Chondrocyte (in vitro differentiated cells): ENCODE measurements around the gene SCAMP5. TPM values are rescaled to one million over a fixed set of nuclear protein-coding genes. Genes with fewer than 3 reads are reported as not detected.
A peak's percentile ranks its signal among the peaks of the same experiment; 100 is the strongest.

ENCODE experiments used
- DNase-seq: peaks from one replicate; pipeline ENCODE4 v3.0.0; 2021; ENCODE audit warnings: mixed read lengths, low spot score
- H3K27ac Mint-ChIP-seq: one replicate; pipeline ENCODE4 v1.8.0; 2021; ENCODE audit warnings: mild to moderate bottlenecking, moderate library complexity, mixed read lengths; ENCODE audit not compliant: unreplicated experiment
- H3K27me3 Mint-ChIP-seq: 2 replicates; pipeline ENCODE4 v1.8.0; 2021; ENCODE audit warnings: low read depth, mixed read lengths
- H3K36me3 Mint-ChIP-seq: 2 replicates; pipeline ENCODE4 v1.8.0; 2021; ENCODE audit warnings: low read depth, mixed read lengths
- H3K4me1 Mint-ChIP-seq: 2 replicates; pipeline ENCODE4 v1.8.0; 2021; ENCODE audit warnings: low read depth, mild to moderate bottlenecking, mixed read lengths
- H3K4me3 Mint-ChIP-seq: one replicate; pipeline ENCODE4 v1.8.0; 2021; ENCODE audit warnings: mild to moderate bottlenecking, moderate library complexity, mixed read lengths; ENCODE audit not compliant: unreplicated experiment
- H3K9me3 Mint-ChIP-seq: 2 replicates; pipeline ENCODE4 v1.8.0; 2021; ENCODE audit warnings: low read depth, mixed read lengths
- CTCF ChIP-seq: fragments of 200-600 bp; sonication (generic); IDR thresholded peaks from 2 replicates; pipeline ENCODE4 v1.5.0; 2021; ENCODE audit warnings: antibody characterized with exemption, mild to moderate bottlenecking, moderate library complexity
- long read RNA-seq: library from polyadenylated mRNA; stranded (forward); transcript quantifications from one replicate; pipeline ENCODE4 v2.0.0, GENCODE V29; 2021
- total RNA-seq: library from RNA; stranded (reverse); gene quantifications from 3 replicates; pipeline ENCODE4 v1.2.1, GENCODE V29; 2021

SCAMP5 gene
- total RNA-seq = 20.6 to 29.3 TPM (median 22.4 TPM) in 3 replicates
- long read RNA-seq, partial matches to known transcripts = 0 of 10 reads
- long read RNA-seq, other reads (novel, unspliced or antisense) = 5 of 10 reads

- H3K9me3 Mint-ChIP-seq = peaks cover 4% of the 10 kb centered on the region
- peaks cover 6% of the 10 kb centered on the region for H3K36me3 Mint-ChIP-seq
- peak within 1 kb of the TSS; percentile 22 for H3K27ac Mint-ChIP-seq
- peaks cover 10% of the 10 kb centered on the region for H3K27me3 Mint-ChIP-seq
- peaks cover 11% of the 10 kb centered on the region for H3K4me1 Mint-ChIP-seq
- TF ChIP-seq CTCF = no peak
- H3K4me3 Mint-ChIP-seq = peak within 1 kb of the TSS; percentile 70
- peak; percentile 98 for DNase-seq
Observed at GRCh38 chr15:74995182-74995778, at the start of gene SCAMP5. SCAMP5 (plus strand) TSS chr15:74995563; CDS start chr15:75011840, 16,277 bp downstream.

- TF ChIP-seq CTCF = peak; percentile 92
- Mint-ChIP-seq H3K4me3 (no peak overlapping the region), H3K9me3 (no peaks in the 10 kb centered on the region), H3K27me3 (no peaks in the 10 kb centered on the region), H3K36me3 (no peaks in the 10 kb centered on the region), H3K27ac (no peak overlapping the region), H3K4me1 (peaks cover 21% of the 10 kb centered on the region)
- DNase-seq = no peak
Observed at GRCh38 chr15:74950078-74950908, 45.1 kb upstream of the SCAMP5 start.

GRCh38 chr15:74951006-74951405 is 44.4 kb upstream of the SCAMP5 start:
- Mint-ChIP-seq H3K27me3 (no peaks in the 10 kb centered on the region), H3K4me1 (peaks cover 27% of the 10 kb centered on the region), H3K9me3 (no peaks in the 10 kb centered on the region), H3K4me3 (no peak overlapping the region), H3K36me3 (no peaks in the 10 kb centered on the region), H3K27ac (no peak overlapping the region)
- no peak for TF ChIP-seq CTCF
- DNase-seq = no peak

GRCh38 chr15:74954515-74954914 is 40.8 kb upstream of the SCAMP5 start:
- Mint-ChIP-seq H3K27me3 (no peaks in the 10 kb centered on the region), H3K9me3 (no peaks in the 10 kb centered on the region), H3K36me3 (no peaks in the 10 kb centered on the region), H3K4me3 (peak overlapping the region; percentile 66), H3K4me1 (peaks cover 43% of the 10 kb centered on the region), H3K27ac (no peak overlapping the region)
- DNase-seq = no peak
- TF ChIP-seq CTCF = no peak

GRCh38 chr15:74955017-74955416 is 40.3 kb upstream of the SCAMP5 start:
- no peaks in the 10 kb centered on the region for H3K9me3 Mint-ChIP-seq
- no peak for TF ChIP-seq CTCF
- no peaks in the 10 kb centered on the region for H3K36me3 Mint-ChIP-seq
- DNase-seq = no peak
- H3K27ac Mint-ChIP-seq = no peak overlapping the region
- H3K4me1 Mint-ChIP-seq = peaks cover 45% of the 10 kb centered on the region
- peak overlapping the region; percentile 66 for H3K4me3 Mint-ChIP-seq
- H3K27me3 Mint-ChIP-seq = no peaks in the 10 kb centered on the region
